ENCODE results near the gene FIGNL2. TPM values are rescaled to one million over a fixed set of nuclear protein-coding genes. Genes with fewer than 3 reads are reported as not detected.

Gene FIGNL2
- total RNA-seq, 1 experiment from 2014 or later, result 0.27 TPM

GRCh38 chr12:51834411-51834810, 14.1 kb downstream of the FIGNL2 start:
- ChIA-PET RAD21 (ENCODE audit: low non-redundant PET in 1 of 2, low total read pairs in 2 of 2, uncharacterized antibody in 2 of 2, unreplicated experiment in 2 of 2) (no interaction called here), CTCF (no interaction called here)
- peaks cover 24% of the 10 kb centered on the region; the same call in 1 of the 2 replicates for H3K27me3 ChIP-seq (ENCODE audit: insufficient read depth, low read length)

More at GRCh38 chr12:51834411-51834810, 14.1 kb downstream of the FIGNL2 start:
- DNase-seq (ENCODE audit: low read depth, low spot score) (no peak), ATAC-seq (no peak)
- Histone ChIP-seq H3K36me3 (ENCODE audit: control insufficient read depth in 1 of 2, insufficient read depth in 2 of 2, low read length in 2 of 2) (no peaks in the 10 kb centered on the region), H3K4me2 (ENCODE audit: low read length) (no peak overlapping the region), H3K4me1 (ENCODE audit: control insufficient read depth in 1 of 2, insufficient read depth in 2 of 2, low read length in 2 of 2) (peaks cover 0 to 9% of the 10 kb centered on the region in 2 experiments; a peak in 1 of 4 replicates), H3K9me2 (ENCODE audit: insufficient read depth) (no peaks in the 10 kb centered on the region), H3K9ac (ENCODE audit: low read length) (no peak overlapping the region), H3K79me2 (ENCODE audit: insufficient read depth, low read length) (no peaks in the 10 kb centered on the region), H3K4me3 (replicated peaks in 1 of 2; ENCODE audit: low read depth in 1 of 2, low read length in 2 of 2) (no peak overlapping the region), H4K20me1 (ENCODE audit: insufficient read depth) (no peaks in the 10 kb centered on the region), H3K27ac (ENCODE audit: low read depth, low read length) (no peak overlapping the region), H2AFZ (ENCODE audit: low read depth, low read length, poor library complexity, severe bottlenecking) (no peak overlapping the region), H3K9me3 (ENCODE audit: control insufficient read depth in 1 of 2, insufficient read depth in 1 of 2, low read depth in 1 of 2, low read length in 2 of 2) (no peaks in the 10 kb centered on the region)
- POLR2A ChIA-PET, result no interaction called here
- TF ChIP-seq SRF (IDR thresholded peaks at IDR 0.05; ENCODE audit: low read depth) (no peak), RAD21 (IDR thresholded peaks at IDR 0.05; ENCODE audit: low read depth) (no peak), POLR2A (IDR thresholded peaks at IDR 0.05; ENCODE audit: borderline replicate concordance, extremely low read depth, insufficient read depth, insufficient read length) (no peak), ZFX (IDR thresholded peaks at IDR 0.05) (no peak), MAX (IDR thresholded peaks at IDR 0.05) (no peak), JUND (IDR thresholded peaks at IDR 0.05) (no peak), CTCF (IDR thresholded peaks at IDR 0.05 in 2 of 3, conservative IDR thresholded peaks at IDR 0.05 in 1 of 3; ENCODE audit: borderline replicate concordance in 1 of 3, insufficient read depth in 1 of 3, low read depth in 2 of 3, low read length in 2 of 3) (no peak), SIN3A (IDR thresholded peaks at IDR 0.05; ENCODE audit: low read depth) (no peak), ZNF274 (IDR thresholded peaks at IDR 0.05; ENCODE audit: low read depth, low read length) (no peak), CEBPB (IDR thresholded peaks at IDR 0.05; ENCODE audit: low read depth) (no peak), TCF7L2 (IDR thresholded peaks at IDR 0.05; ENCODE audit: borderline replicate concordance, extremely low read depth, insufficient read depth, insufficient read length) (no peak), EZH2phosphoT487 (IDR thresholded peaks at IDR 0.05; ENCODE audit: borderline replicate concordance) (no peak), ELF1 (IDR thresholded peaks at IDR 0.05; ENCODE audit: borderline replicate concordance, low read depth) (no peak), YY1 (IDR thresholded peaks at IDR 0.05; ENCODE audit: extremely low read depth, insufficient replicate concordance, low read depth, low read length) (no peak), EZH2 (IDR thresholded peaks at IDR 0.05) (no peak)
- intact Hi-C loops (cut with micrococcal nuclease), result no loop called here
- no TSS peak for BruUV-seq (replicated peaks)
